22Rv1 (cell line): Measurements from ENCODE around the gene PLCD4.

ENCODE experiments used
- H3K27ac ChIP-seq: fragments of 450-650 bp; 2 replicates; pipeline ENCODE4 v1.5.1; 2017
- ZFX ChIP-seq: fragments of 450-650 bp; IDR thresholded peaks from 2 replicates; pipeline ENCODE4 v1.6.1; 2017; ENCODE audit warnings: antibody characterized with exemption, borderline replicate concordance
- TF ChIP-seq, protein P1 (sequence below): fragments of 450-650 bp; IDR thresholded peaks from 2 replicates; pipeline ENCODE4 v1.5.1; 2017; ENCODE audit warnings: mild to moderate bottlenecking

Gene PLCD4

GRCh38 chr2:218623366-218623705 lies 15.6 kb downstream of the PLCD4 start:
- TF ChIP-seq, protein P1, sequence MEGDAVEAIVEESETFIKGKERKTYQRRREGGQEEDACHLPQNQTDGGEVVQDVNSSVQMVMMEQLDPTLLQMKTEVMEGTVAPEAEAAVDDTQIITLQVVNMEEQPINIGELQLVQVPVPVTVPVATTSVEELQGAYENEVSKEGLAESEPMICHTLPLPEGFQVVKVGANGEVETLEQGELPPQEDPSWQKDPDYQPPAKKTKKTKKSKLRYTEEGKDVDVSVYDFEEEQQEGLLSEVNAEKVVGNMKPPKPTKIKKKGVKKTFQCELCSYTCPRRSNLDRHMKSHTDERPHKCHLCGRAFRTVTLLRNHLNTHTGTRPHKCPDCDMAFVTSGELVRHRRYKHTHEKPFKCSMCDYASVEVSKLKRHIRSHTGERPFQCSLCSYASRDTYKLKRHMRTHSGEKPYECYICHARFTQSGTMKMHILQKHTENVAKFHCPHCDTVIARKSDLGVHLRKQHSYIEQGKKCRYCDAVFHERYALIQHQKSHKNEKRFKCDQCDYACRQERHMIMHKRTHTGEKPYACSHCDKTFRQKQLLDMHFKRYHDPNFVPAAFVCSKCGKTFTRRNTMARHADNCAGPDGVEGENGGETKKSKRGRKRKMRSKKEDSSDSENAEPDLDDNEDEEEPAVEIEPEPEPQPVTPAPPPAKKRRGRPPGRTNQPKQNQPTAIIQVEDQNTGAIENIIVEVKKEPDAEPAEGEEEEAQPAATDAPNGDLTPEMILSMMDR = no peak
- no peak for TF ChIP-seq ZFX
- no peak overlapping the region for H3K27ac ChIP-seq

GRCh38 chr2:218626369-218626768 lies 18.7 kb downstream of the PLCD4 start:
- no peak overlapping the region for H3K27ac ChIP-seq
- no peak for TF ChIP-seq ZFX
- TF ChIP-seq, protein P1 = no peak

DNA sequence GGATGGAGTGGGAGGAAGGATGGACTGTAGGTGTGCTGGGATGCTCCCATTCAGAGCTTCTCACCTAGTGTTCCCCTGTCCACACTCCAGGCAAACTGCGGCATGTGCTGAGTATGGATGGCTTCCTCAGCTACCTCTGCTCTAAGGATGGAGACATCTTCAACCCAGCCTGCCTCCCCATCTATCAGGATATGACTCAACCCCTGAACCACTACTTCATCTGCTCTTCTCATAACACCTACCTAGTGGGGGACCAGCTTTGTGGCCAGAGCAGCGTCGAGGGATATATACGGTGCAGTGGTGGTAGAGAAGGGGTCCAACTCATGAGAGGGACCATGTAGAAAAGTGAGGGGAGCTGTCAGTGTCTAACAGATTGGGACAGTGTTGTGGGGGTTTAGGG lies 20.2 kb downstream of the PLCD4 start:
- H3K27ac ChIP-seq = no peak overlapping the region
- TF ChIP-seq, protein P1 = no peak
- TF ChIP-seq ZFX = no peak

GRCh38 chr2:218631837-218632236 lies 24.1 kb downstream of the PLCD4 start:
- no peak for TF ChIP-seq ZFX
- TF ChIP-seq, protein P1 = no peak
- H3K27ac ChIP-seq = no peak overlapping the region

- H3K27ac ChIP-seq = no peak overlapping the region
- TF ChIP-seq ZFX = no peak
- TF ChIP-seq, protein P1 = no peak
These were observed 28.0 kb downstream of the PLCD4 start for GRCh38 chr2:218635719-218636118.

DNA sequence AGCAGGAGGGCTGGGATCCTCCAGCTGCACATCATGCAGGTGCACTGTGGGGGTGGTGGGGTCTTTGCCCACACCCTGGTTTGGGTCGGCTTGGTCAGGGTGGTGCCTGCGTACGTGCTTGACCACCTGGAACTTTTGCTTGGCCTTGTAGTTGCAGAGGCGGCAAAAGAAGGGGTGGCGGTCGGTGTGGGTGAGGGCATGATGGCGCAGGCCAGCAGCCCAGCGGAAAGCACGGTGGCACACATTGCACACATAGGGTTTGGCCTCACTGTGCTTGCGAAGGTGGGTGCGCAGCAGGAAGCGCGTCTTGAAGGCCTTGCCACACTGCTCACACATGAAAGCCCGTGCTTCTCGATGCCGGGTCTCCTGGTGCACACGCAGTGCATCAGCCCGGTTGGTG lies 30.7 kb downstream of the PLCD4 start:
- TF ChIP-seq ZFX = no peak
- TF ChIP-seq, protein P1 = no peak
- no peak overlapping the region for H3K27ac ChIP-seq

- TF ChIP-seq ZFX = no peak
- TF ChIP-seq, protein P1 = no peak
- H3K27ac ChIP-seq = no peak overlapping the region
These were observed 34.5 kb downstream of the PLCD4 start for GRCh38 chr2:218642121-218642656.
